SKM-1 (cell line): ENCODE data around the gene DEFB125.
"Not testable (repeated sequence)": the region's sequence is repeated elsewhere in the genome, so short reads cannot be mapped to it uniquely, and the experiment has no call there.

Source experiments
- DNase-seq: peaks from one replicate; lab custom pipeline; 2025; ENCODE audit not compliant: unreplicated experiment; lab: John Stamatoyannopoulos, UW

DEFB125 gene

GRCh38 chr20:87401-87800 lies at the start of gene DEFB125:
TSS of gene DEFB125 (plus strand) at chr20:87672. CDS start at chr20:87710, 38 bp downstream.
- DNase-seq: no peak

GRCh38 chr20:60035-60918 lies 27.2 kb upstream of the DEFB125 start:
- no peak for DNase-seq

DNA sequence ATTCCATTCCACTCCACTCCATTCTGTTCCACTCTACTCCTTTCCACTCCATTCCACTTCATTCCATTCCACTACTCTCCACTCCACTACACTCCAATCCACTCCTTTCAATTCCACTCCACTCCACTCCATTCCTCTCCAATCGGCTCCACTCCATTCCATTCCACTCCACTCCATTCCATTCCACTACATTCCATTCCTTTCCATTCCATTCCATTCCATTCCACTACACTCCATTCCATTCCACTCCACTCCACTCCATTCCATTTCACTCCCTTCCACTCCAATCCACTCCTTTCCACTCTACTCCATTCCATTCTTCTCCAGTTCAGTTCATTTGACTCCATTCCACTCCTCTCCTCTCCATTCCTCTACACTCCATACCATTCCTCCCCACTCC lies 26.2 kb upstream of the DEFB125 start:
- no peak for DNase-seq

DNA sequence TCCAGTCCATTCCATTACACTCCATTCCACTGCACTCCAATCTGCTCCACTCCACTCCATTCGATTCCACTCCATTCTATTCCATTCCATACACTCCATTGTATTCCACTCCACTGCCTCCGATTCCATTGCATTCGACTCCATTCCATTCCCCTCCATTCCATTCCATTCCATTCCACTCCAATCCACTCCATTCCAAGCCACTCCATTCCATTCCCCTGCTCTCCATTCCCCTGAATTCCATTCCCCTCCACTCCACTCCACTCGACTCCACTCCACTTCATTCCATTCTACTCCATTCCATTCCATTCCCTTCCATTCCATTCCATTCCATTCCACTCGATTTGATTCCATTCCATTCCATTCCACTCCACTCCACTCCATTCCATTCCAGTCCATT lies 25.7 kb upstream of the DEFB125 start:
- no peak for DNase-seq

DNA sequence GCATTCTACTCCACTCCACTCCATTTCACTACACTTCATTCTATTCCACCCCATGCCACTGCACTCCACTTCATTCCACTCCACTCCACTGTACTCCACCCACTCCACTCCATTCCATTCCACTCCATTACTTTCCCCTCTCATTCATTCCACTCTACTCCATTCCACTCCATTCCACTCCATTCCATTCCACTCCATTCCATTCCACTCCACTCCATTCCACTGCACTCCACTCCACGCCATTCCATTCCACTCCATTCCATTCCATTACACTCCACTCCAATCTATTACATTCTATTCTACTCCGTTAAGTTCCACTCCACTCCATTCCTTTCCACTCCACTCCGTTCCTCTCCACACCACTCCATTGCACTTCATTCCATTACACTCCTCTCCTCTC lies 25.0 kb upstream of the DEFB125 start:
- DNase-seq: no peak

DNA sequence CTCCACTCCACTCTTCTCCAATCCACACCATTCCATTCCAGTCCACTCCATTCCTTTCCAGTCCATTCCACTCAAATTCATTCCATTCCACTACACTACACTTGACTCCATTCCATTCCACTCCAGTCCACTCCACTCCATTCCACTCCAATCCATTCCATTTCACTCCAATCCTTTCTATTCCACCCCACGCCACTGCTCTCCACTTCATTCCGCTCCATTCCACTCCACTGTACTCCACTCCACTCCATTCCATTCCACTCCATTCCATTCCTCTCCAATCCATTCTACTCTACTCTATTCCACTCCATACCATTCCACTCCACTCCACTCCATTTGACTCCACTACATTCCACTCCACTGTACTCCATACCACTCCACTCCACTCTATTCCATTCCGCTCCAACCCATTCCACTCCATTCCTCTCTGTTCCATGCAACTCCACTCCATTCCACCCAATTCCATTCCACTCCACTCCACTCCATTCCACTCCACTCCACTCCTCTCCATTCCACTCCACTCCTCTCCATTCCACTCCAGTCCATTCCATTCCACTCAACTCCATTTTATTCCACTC lies 23.4 kb upstream of the DEFB125 start:
- no peak for DNase-seq

- no peak for DNase-seq
Measured at GRCh38 chr20:64766-65322, 22.6 kb upstream of the DEFB125 start.

DNA sequence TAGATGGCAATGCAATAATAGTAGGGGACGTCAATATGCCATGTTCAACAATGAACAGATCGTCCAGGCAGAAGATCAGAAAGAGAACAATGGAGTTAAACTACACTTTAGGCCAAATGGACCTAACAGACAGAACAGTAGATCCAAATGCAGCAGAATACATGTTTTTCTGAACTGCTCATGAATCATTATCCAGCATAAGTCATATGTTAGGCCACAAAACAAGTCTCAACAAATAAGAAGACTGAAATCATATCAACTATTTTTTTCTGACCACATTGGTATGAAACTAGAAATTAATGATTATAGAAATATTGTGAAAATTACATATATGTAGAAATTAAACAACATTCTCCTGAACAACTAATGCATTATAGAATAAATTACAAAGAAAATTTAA lies 10.2 kb upstream of the DEFB125 start:
- DNase-seq: no peak

DNA sequence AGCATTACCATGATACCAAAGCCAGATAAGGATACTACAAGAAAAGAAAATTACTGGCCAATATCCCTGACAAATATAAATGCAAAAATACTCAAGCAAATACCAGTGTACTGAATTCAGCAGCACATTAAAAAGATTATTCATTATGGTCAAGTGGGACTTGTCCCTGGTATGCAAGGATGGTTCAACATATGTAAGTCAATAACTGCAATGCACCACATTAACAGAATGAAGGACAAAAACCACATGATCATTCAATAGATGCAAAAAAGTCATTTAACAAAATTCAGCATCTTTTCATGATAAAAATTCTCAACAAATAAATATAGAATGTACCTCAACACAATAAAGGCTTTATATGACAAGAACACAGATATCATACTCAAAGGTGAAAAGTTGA lies 9.1 kb upstream of the DEFB125 start:
- no peak for DNase-seq

- DNase-seq: no peak
Measured at GRCh38 chr20:79565-79964, 7.9 kb upstream of the DEFB125 start.

- DNase-seq: no peak
Measured at GRCh38 chr20:90651-91050, 3.2 kb downstream of the DEFB125 start.

GRCh38 chr20:93641-94040 lies 6.2 kb downstream of the DEFB125 start:
- DNase-seq: no peak

GRCh38 chr20:95215-95614 lies 7.7 kb downstream of the DEFB125 start:
- no peak for DNase-seq

DNA sequence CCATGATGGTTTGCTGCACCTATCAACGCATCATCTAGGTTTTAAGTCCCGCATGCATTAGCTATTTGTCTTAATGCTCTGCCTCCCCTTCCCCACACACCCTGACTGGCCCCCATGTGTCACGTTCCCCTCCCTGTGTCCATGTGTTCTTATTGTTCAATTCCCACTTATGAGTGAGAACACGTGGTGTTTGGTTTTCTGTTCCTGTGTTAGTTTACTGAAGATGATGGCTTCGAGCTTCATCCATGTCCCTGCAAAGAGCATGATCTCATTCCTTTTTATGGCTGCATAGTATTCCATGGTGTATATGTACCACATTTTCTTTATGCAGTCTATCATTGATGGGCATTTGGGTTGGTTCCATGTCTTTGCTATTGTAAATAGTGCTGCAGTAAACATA lies 10.2 kb downstream of the DEFB125 start:
- DNase-seq: not testable (repeated sequence)

DNA sequence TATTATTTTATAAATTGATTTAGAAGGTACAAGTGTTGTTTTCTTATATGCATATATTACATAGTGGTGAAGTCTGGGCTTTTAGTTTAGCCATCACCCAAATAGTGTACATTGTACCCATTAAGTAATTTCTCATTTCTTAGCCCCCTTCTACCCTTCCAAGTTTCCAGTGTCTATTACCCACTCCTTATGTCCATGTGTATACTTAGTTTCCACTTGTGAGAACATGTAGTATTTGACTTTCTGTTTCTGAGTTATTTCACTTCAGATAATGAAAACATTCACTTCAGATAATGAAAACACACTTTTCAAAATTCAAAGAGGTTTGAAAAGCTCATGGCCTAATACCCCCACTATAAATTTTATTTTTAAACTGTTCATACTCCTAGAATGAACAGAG lies 14.5 kb downstream of the DEFB125 start:
- DNase-seq: no peak

DNA sequence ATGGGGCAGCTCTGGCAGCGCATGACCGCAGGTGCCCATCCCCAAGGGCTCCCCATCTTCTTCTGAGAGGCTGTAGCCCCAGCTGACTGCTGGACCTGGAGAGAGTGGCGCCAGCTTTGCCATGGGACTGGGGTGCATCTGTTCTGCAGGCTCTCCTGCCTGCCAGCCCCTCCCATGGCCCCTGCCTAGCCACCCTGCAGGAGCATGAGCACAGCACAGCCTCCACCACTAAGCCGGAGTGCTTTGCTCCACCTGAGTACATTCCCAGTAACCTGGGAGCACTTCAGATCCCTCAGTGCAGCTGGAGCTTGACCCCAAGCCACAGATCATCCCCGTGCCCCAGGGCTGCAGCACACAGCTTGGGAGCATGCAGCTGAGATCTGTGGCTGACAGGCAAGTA lies 16.0 kb downstream of the DEFB125 start:
- no peak for DNase-seq

DNA sequence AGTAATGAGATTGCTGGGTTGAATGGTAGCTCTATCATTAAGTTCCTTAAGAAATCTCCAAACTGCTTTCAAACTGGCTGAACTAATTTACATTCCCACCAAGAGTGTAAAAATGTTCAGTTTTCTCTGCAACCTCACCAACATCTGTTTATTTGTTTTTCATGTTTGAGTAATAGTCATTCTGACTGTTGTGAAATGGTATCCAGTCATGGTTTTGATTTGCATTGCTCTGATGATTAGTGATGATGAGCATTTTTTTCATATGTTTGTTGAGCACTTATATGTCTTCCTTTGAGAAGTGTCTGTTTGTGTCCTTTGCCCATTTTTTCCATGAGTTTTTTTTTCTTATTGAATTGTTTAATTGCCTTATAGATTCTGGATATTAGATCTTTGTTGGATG lies 24.9 kb downstream of the DEFB125 start:
- DNase-seq: no peak

DNA sequence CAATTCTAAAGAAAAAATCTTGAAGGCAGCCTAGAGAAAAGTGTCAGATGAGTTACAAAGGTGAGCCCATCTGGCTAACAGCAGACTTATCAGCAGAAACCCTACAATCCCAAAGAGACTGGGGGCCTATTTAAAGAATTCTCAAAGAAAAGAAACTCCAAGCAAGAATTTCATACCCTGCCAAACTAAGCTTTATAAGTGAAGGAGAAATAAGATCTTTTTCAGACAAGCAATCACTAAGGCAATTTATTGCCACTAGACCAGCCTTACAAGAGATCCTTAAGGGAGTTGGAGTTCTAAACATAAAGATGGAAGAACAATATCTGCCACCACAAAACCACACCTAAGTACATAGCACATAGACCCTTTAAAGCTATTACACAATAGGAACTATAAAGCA lies 30.0 kb downstream of the DEFB125 start:
- DNase-seq: no peak

- DNase-seq: not testable (repeated sequence)
Measured at GRCh38 chr20:129786-130323, 42.4 kb downstream of the DEFB125 start.

GRCh38 chr20:137668-138490 lies 50.4 kb downstream of the DEFB125 start:
- no peak for DNase-seq

DNA sequence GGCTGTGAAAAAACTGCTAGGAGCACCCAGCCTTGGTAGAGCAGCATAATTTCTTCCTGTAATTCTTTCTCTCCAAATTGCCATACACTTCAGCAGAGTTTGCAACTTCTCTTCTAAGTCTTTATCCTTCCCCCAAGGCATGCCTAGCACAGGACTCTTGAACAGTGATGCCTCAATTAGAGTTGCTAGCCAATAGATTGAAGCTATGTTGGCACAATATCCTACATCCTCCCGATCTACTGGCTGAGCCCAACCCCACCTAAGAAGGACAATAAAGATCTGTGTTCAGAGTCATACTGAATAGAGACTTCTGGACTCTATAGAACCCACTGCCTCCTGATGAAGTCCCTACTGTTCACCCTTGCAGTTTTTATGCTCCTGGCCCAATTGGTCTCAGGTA lies 54.8 kb downstream of the DEFB125 start, which contains the start of gene DEFB126:
DEFB126 (plus strand) TSS at position 301 of the 400 bp plus-strand sequence; CDS start at position 340, 39 bp downstream.
- DNase-seq: no peak
